HG03432 (cell line): ENCODE data around the gene RBFOX2.
"Not testable (repeated sequence)": the region's sequence is repeated elsewhere in the genome, so short reads cannot be mapped to it uniquely, and the experiment has no call there.

Source experiments
- ATAC-seq: cut with Tn5 transposase; IDR thresholded peaks from one replicate; pipeline ENCODE4 v1.9.1; 2021; ENCODE audit warnings: mild to moderate bottlenecking, moderate library complexity; ENCODE audit not compliant: unreplicated experiment

Gene RBFOX2

DNA sequence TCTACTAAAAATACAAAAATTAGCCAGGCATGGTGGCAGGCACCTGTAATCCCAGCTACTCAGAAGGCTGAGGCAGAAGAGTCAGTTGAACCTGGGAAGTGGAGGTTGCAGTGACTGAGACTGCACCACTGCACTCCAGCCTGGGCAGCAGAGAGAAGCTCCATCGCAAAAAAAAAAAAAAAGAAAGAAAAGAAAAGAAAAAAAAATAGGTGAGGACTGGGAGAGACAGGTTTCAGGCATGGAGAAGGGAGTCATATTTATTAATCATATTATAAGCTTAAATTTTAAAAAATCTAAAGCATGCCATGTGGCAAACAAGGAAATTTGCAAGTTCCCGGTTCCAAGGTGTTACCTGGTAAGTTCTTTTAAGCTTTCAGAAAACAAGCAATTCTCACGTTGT lies 311.1 kb downstream of the RBFOX2 start, which contains the start of gene APOL5:
Gene APOL5, plus strand, starts transcription at position 301 of the 400 bp plus-strand sequence. Its CDS starts 0 bp downstream, at position 301.
- ATAC-seq = no peak

DNA sequence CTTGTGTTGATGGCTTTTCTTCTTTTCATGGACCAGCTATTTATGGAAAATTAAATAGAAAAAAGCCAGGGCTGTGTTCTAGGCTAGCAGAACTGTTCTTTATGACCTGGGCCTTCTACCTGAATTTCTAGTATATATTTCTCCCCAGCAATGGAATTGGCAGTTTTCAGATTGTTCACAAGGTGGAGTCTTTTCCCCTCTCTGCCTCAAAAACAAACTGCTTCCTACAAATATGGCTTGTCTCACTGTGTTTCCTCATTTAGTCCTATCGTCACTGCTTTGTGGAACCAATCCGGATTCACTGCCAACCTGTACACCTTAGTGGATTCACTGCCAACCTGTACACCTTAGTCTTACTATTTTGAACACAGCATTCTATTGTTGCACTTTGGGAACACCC lies 316.0 kb downstream of the RBFOX2 start:
- no peak for ATAC-seq

DNA sequence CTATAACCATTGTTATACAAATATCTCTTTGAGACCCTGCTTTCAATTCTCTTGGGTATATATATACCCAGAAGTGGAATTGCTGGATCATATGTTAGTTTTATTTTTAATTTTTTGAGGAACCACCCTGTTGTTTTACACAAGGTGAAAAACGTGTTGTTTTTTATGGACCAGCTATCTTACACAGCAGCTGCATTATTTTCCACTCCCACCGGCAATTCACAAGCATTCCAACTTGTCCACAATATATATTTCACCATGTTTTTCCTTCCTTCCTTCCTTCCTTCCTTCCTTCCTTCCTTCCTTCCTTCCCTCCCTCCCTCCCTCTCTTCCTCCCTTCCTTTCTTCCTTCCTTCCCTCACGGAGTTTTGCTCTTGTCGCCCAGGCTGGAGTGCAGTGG lies 317.3 kb downstream of the RBFOX2 start:
- ATAC-seq = no peak

DNA sequence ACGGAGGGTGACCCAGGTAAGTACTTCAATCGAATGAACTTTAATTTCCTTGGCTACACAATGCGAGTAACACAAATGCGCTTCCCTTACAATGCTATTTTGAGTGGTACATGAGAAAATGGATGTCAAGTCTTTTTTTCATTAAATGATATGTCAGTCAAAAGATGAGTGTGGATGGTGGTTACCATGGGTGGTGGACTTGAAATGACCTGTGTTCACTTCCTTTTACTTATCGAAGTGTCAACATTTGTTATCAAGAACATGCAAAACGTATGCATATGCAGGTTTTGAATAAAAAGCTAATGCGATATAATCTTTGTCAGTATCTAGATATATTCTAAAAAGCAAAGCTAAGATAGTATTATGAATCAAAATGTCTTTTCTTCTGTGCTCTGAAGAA lies 319.7 kb downstream of the RBFOX2 start:
- no peak for ATAC-seq

DNA sequence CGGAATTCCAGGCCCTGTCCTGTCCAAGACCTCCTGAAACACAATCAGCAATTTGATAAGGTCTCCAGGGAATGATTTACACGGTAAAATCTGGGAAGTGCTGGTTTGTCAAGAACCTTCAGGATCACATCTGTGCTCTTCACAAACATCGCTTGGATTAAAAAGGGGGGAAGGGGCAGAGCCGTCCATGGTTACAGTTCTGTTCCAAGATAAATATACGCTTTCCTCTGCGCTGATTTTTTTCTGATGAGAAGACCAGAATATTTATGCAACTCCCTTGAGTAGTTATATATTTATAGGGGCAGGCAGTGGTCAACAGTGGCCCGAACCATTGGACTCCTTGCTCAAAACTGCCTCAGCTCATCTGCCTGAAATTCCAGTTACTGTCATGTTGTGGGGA lies 320.2 kb downstream of the RBFOX2 start:
- no peak for ATAC-seq

DNA sequence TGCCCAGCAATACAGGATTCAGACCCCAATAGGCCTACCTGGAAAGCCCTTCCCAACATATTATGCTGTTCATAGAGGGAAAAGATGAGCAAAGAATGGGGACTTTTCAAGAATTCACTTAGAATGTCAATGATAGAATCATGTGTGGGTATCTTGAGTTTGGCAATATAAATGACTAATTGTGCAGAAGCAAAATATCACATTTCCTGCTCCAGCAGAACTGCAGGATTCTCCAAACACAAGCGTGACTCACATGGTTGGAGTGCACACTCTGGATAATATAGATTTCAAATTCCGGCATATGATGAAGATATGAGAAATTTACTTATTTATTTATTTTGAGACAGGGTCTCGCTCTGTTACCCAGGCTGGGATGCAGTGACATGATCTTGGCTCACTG lies 323.5 kb downstream of the RBFOX2 start:
- no peak for ATAC-seq

DNA sequence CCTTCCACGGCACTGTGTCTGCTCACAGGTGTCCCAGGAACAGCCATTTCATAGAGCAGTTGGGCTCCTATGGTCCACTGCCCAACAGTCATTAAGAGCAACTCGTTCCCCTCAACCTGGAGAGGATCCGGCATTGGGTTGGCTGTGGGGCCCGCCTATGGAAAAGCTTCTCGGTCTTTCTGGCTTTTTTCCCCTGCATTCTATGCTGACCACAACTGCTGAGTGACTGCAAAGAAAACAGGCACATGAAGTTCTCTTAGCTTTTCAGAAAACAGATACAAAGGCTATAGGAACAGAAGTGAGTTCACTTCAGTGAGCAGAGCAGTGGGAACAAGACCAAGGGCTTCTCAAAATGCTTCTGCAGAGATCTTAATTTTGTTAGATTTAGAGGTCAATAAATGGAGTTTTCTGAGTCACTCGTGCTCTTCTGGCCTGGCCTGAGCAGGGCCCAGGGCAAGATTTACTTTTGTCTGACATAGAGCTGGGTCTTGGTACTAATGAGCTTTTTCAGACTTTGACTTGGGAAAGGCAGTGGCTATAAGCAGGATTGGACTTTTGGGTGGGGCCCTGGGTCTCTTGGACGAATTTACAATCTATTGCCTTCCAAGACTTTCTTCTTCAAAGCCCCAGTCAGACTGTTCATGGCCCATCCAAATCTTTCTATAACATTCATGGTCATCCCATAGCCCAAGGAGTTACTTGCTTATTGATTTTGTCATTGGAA lies 324.6 kb downstream of the RBFOX2 start:
- no peak for ATAC-seq

DNA sequence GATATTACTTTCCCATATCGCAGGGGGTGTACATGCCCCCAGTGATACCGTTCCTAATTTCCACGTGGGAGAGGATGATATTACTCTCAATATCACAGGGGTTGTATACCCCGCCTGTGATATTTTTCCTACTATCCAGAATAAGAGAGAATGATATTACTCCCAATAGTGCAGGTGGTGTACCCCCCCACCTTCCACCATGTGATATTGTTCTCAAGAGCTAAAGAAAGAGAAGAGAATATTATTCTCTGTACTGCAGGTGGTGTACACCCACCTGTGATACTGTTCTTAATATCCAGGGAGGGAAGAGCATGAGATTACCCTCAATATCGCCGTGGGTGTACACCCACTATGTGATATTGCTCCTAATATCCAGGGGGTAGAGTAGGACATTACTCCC lies 328.8 kb downstream of the RBFOX2 start:
- ATAC-seq = not testable (repeated sequence)

DNA sequence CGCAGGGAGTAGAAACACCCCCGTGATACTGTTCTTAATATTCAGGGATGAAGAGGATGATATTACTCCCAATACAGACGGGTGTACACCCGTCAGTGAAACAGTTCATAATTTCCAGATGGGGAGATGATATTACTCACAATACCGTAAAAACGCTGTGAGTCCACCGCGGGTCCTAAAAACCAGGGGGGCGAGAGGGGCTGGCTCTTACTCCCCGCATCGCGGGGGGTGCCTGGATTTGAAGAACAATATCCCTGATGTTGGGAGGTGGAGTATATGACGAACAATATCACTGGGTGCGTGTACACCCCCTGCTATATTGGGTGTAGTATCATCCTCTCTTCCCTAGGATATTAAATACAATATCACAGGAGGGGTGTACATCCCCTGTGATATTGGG lies 331.5 kb downstream of the RBFOX2 start:
- ATAC-seq = no peak

DNA sequence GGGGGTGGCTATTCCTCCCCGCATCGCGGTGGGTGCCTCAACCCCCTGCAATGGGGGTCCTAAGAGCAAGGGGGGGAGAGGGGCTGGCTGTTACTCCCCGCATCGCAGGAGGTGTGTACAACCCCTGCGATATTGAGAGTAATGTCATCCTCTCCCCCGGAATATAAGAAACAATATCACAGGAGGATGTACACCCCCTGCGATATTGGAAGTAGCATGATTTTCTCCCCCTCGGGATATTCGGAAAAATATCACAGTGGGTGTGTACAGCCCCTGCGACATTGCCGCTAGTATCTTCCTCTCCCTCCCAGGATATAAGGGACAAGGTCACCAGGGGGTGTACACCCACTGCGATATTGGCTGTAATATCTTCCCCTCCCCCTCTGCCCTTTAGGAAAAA lies 333.4 kb downstream of the RBFOX2 start:
- ATAC-seq = no peak

DNA sequence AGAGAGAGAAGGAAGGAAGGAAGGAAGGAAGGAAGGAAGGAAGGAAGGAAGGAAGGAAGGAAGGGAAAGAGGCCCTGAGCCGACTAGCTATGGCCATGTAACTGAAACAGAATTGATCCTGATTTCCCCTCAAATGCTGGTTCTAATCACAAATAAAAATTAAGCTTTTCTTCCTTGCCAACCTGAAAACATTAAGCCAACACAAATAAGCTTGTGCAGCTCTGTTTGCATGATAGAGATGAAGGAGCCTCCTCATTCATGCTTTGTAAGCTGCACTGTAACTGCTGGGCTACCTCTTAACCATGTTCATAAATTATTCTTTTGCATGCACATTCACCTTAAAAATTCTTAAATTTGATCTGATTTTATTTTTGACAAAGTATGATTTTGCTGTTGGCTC lies 338.6 kb downstream of the RBFOX2 start:
- ATAC-seq = no peak

DNA sequence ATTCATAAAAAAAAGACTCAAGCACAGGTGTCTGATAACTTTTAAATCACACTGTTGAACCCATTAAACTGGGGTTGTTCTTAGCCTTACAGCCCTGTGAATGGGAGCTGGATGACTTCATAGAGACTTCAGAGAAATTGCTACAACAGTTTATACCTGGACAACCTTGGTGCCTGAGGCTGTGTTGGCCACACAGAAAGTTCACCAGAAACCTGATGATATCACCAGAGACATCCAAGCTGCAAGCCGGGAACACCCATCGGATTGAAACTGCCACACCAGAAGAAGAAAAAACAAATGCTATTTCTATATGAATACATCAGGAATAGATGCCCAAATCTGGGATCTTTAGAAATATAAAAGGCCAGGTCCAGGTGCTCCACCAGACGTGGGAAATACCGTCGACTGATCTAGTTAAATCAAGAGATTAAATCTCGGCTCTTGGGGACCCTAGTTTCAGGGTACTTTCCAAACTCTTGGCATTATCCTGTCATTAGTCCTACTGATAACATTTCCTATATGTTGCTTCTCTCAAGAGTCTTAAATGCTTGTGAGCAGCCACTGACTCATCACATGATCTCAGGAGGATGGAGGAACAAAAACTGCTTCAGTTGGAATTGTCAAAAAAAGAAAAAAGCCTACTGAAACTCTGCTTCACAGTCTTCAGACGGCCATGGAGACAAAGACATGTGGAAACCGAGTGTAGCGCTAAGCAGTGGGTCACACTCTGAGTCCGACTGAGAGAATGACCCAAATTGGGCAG lies 339.5 kb downstream of the RBFOX2 start:
- no peak for ATAC-seq
